ENCODE measurements around the gene PLXNA4. TPM values are rescaled to one million over a fixed set of nuclear protein-coding genes. Genes with fewer than 3 reads are reported as not detected.

The PLXNA4 gene
- polyA plus RNA-seq, 1 donor (not counting 4 experiments of a cell fraction or from before 2014, with no cell fraction given), result 0.01 TPM

DNA sequence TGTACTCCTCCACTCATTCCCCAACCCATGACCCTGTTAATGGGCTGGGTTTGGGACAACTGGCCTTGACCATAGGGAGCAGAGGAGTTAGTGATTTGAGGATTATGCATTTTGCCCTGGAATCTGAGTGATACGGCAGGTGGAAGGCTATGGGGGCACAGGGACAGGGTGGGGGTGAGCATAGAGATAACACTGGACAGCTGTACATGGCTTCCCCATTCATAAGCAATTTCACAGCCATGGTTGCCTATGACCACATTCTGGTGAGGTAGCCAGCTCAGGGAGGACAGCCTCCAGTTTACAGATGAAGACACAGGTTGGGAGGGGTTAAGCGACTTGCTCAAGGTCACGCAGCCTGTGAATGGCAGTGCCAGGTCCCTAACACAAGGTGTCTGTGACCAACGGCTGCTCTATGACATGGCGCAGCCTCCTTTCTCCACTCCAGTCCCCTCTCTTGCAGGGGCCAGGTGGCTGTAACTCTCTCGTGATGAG, 319.5 kb downstream of the PLXNA4 start:
- Histone ChIP-seq H3K9me1 (ENCODE audit: control insufficient read depth, extremely low read depth, insufficient read depth, low read length) (no peaks in the 10 kb centered on the region), H4K20me1 (ENCODE audit: control insufficient read depth, extremely low read depth, insufficient read depth, low read length) (no peaks in the 10 kb centered on the region), H3K27me3 (ENCODE audit: control insufficient read depth, extremely low read depth, insufficient read depth, low read length) (peaks cover 16% of the 10 kb centered on the region), H3K79me2 (ENCODE audit: control insufficient read depth, insufficient read depth, low read length) (no peaks in the 10 kb centered on the region), H3K36me3 (ENCODE audit: control insufficient read depth in 2 of 2, extremely low read depth in 1 of 2, insufficient read depth in 2 of 2, low read length in 2 of 2) (no peaks in the 10 kb centered on the region), H3K9ac (ENCODE audit: control insufficient read depth, extremely low read depth, insufficient read depth, low read length) (no peak overlapping the region), H3K4me3 (ENCODE audit: control insufficient read depth in 2 of 3, extremely low read depth in 1 of 3, insufficient read depth in 2 of 3, low read depth in 1 of 3, low read length in 3 of 3) (no peak overlapping the region), H3K27ac (ENCODE audit: control insufficient read depth, insufficient read depth, low read length) (no peak overlapping the region), H2AFZ (ENCODE audit: control insufficient read depth, low read length) (no peak overlapping the region), H3K4me1 (ENCODE audit: control insufficient read depth, extremely low read depth, insufficient read depth, low read length) (peaks cover 8% of the 10 kb centered on the region), H3K4me2 (ENCODE audit: control insufficient read depth, extremely low read depth, insufficient read depth, low read depth, low read length) (no peak overlapping the region), H3K9me3 (ENCODE audit: control insufficient read depth, low read depth, low read length) (no peaks in the 10 kb centered on the region)
- FAIRE-seq (no peak), DNase-seq (ENCODE audit: low read depth, low spot score) (no peak)
- dilution Hi-C loops (cut with MboI; ENCODE audit: extremely low pct_ligation_motif_present, low sequenced_read_pairs), result no loop called here
- TF ChIP-seq, protein P1, sequence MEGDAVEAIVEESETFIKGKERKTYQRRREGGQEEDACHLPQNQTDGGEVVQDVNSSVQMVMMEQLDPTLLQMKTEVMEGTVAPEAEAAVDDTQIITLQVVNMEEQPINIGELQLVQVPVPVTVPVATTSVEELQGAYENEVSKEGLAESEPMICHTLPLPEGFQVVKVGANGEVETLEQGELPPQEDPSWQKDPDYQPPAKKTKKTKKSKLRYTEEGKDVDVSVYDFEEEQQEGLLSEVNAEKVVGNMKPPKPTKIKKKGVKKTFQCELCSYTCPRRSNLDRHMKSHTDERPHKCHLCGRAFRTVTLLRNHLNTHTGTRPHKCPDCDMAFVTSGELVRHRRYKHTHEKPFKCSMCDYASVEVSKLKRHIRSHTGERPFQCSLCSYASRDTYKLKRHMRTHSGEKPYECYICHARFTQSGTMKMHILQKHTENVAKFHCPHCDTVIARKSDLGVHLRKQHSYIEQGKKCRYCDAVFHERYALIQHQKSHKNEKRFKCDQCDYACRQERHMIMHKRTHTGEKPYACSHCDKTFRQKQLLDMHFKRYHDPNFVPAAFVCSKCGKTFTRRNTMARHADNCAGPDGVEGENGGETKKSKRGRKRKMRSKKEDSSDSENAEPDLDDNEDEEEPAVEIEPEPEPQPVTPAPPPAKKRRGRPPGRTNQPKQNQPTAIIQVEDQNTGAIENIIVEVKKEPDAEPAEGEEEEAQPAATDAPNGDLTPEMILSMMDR (optimal IDR thresholded peaks at IDR 0.05 in 1 of 3, IDR thresholded peaks at IDR 0.05 in 1 of 3, conservative IDR thresholded peaks at IDR 0.05 in 1 of 3; ENCODE audit: extremely low read depth in 1 of 3, insufficient read depth in 2 of 3, low read length in 3 of 3), result no peak

DNA sequence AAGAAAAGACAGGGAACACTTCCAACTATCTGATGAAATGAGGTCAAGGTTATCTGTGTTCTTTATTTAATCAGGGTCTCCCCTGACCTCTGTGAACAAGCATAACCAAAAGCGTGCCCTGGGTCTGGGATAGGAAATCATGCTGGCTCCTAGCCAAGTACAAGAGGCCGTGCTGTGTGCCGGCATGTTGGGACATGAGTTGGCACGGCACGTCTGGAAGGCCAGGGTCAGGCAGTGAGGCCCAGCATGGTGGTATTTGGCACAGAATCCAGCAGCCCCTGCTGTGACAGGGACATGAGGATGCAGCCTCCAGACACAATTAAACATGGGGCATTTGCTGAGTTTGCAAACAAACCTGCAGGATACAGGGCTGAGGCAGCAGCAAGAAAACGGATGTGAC, 320.4 kb downstream of the PLXNA4 start:
- no peak overlapping the region for H3K9ac ChIP-seq (ENCODE audit: control insufficient read depth, extremely low read depth, insufficient read depth, low read length)
- dilution Hi-C loops (cut with MboI; ENCODE audit: extremely low pct_ligation_motif_present, low sequenced_read_pairs), result no loop called here
- H2AFZ ChIP-seq (ENCODE audit: control insufficient read depth, low read length), result no peak overlapping the region
- no peak overlapping the region for H3K27ac ChIP-seq (ENCODE audit: control insufficient read depth, insufficient read depth, low read length)
- H3K79me2 ChIP-seq (ENCODE audit: control insufficient read depth, insufficient read depth, low read length), result no peaks in the 10 kb centered on the region
- H3K4me3 ChIP-seq (ENCODE audit: control insufficient read depth in 2 of 3, extremely low read depth in 1 of 3, insufficient read depth in 2 of 3, low read depth in 1 of 3, low read length in 3 of 3), result no peak overlapping the region
- H3K4me1 ChIP-seq (ENCODE audit: control insufficient read depth, extremely low read depth, insufficient read depth, low read length), result peaks cover 11% of the 10 kb centered on the region
- no peaks in the 10 kb centered on the region for H4K20me1 ChIP-seq (ENCODE audit: control insufficient read depth, extremely low read depth, insufficient read depth, low read length)
- no peak for FAIRE-seq
- H3K36me3 ChIP-seq (ENCODE audit: control insufficient read depth in 2 of 2, extremely low read depth in 1 of 2, insufficient read depth in 2 of 2, low read length in 2 of 2), result no peaks in the 10 kb centered on the region
- H3K4me2 ChIP-seq (ENCODE audit: control insufficient read depth, extremely low read depth, insufficient read depth, low read depth, low read length), result peak overlapping the region; percentile 10
- H3K9me1 ChIP-seq (ENCODE audit: control insufficient read depth, extremely low read depth, insufficient read depth, low read length), result no peaks in the 10 kb centered on the region
- peaks cover 7% of the 10 kb centered on the region for H3K27me3 ChIP-seq (ENCODE audit: control insufficient read depth, extremely low read depth, insufficient read depth, low read length)
- no peaks in the 10 kb centered on the region for H3K9me3 ChIP-seq (ENCODE audit: control insufficient read depth, low read depth, low read length)
- no peak for TF ChIP-seq EZH2 (IDR thresholded peaks at IDR 0.05; ENCODE audit: low read length)
- TF ChIP-seq, protein P1 (optimal IDR thresholded peaks at IDR 0.05 in 1 of 3, IDR thresholded peaks at IDR 0.05 in 1 of 3, conservative IDR thresholded peaks at IDR 0.05 in 1 of 3; ENCODE audit: extremely low read depth in 1 of 3, insufficient read depth in 2 of 3, low read length in 3 of 3), result no peak
- no peak for DNase-seq (ENCODE audit: low read depth, low spot score)

All from keratinocyte (primary cell).